ENCODE data around the gene CDH13. TPM values are rescaled to one million over a fixed set of nuclear protein-coding genes. Genes with fewer than 3 reads are reported as not detected.

Gene CDH13
- total and polyA plus RNA-seq, 7 donors, result 6.1 to 30.7 (median 22.8) TPM

GRCh38 chr16:83389751-83390150, 763.0 kb downstream of the CDH13 start:
- ATAC-seq (no peak), DNase-seq (no peak)
- Histone ChIP-seq H3K4me3 (no peak overlapping the region), H3K4me1 (no peaks in the 10 kb centered on the region), H3K27me3 (ENCODE audit: insufficient read depth in 3 of 3, low read length in 2 of 3) (no peaks in the 10 kb centered on the region), H3K9me3 (no peaks in the 10 kb centered on the region), H3K36me3 (ENCODE audit: insufficient read depth in 1 of 2, low read depth in 1 of 2) (no peaks in the 10 kb centered on the region), H3K27ac (no peak overlapping the region)
- intact Hi-C loops (cut with DNase I), result no loop called here
- no peak for TF ChIP-seq CTCF (IDR thresholded peaks at IDR 0.05)
- WGBS, 3 donors, result 14 to 35% (median 19%) methylated on average over 3 of the region's 3 CpGs

GRCh38 chr16:83390759-83391158, 764.0 kb downstream of the CDH13 start:
- no peak overlapping the region for H3K27ac ChIP-seq
- no peaks in the 10 kb centered on the region for H3K9me3 ChIP-seq
- no peaks in the 10 kb centered on the region for H3K27me3 ChIP-seq (ENCODE audit: insufficient read depth in 3 of 3, low read length in 2 of 3)
- H3K36me3 ChIP-seq (ENCODE audit: insufficient read depth in 1 of 2, low read depth in 1 of 2), result no peaks in the 10 kb centered on the region
- H3K4me3 ChIP-seq, result no peak overlapping the region
- intact Hi-C loops (cut with DNase I), result no loop called here
- TF ChIP-seq CTCF (IDR thresholded peaks at IDR 0.05), result no peak
- no peak for DNase-seq
- ATAC-seq, result no peak
- 58 to 67% (median 61%) methylated on average over 3 of the region's 3 CpGs for WGBS, 3 donors
- no peaks in the 10 kb centered on the region for H3K4me1 ChIP-seq

- Histone ChIP-seq H3K36me3 (ENCODE audit: insufficient read depth in 1 of 2, low read depth in 1 of 2) (no peaks in the 10 kb centered on the region), H3K4me3 (no peak overlapping the region), H3K9me3 (no peaks in the 10 kb centered on the region), H3K27me3 (ENCODE audit: insufficient read depth in 3 of 3, low read length in 2 of 3) (no peaks in the 10 kb centered on the region), H3K27ac (no peak overlapping the region), H3K4me1 (no peaks in the 10 kb centered on the region)
- no peak for TF ChIP-seq CTCF (IDR thresholded peaks at IDR 0.05)
- DNase-seq, result no peak
- ATAC-seq, result no peak
- intact Hi-C loops (cut with DNase I), result no loop called here
- 76 to 84% (median 83%) methylated on average over 4 of the region's 4 CpGs for WGBS, 3 donors
Observed at GRCh38 chr16:83392743-83393142, 766.0 kb downstream of the CDH13 start.

- DNase-seq (no peak), ATAC-seq (no peak)
- Histone ChIP-seq H3K27ac (no peak overlapping the region), H3K4me3 (no peak overlapping the region), H3K4me1 (no peaks in the 10 kb centered on the region), H3K27me3 (ENCODE audit: insufficient read depth in 3 of 3, low read length in 2 of 3) (no peaks in the 10 kb centered on the region), H3K36me3 (ENCODE audit: insufficient read depth in 1 of 2, low read depth in 1 of 2) (no peaks in the 10 kb centered on the region), H3K9me3 (no peaks in the 10 kb centered on the region)
- intact Hi-C loops (cut with DNase I), result no loop called here
- TF ChIP-seq CTCF (IDR thresholded peaks at IDR 0.05), result no peak
- 45 to 68% (median 51%) methylated on average over 6 of the region's 6 CpGs for WGBS, 3 donors
Observed at GRCh38 chr16:83393196-83393981, 766.6 kb downstream of the CDH13 start.

Data from psoas muscle (tissue), 8 donors.